GM21576 (cell line): ENCODE data around the gene TUBB6.

Experiments
- ATAC-seq: cut with Tn5 transposase; IDR thresholded peaks from one replicate; pipeline ENCODE4 v1.9.1; 2021; ENCODE audit warnings: mild to moderate bottlenecking, moderate library complexity; ENCODE audit not compliant: unreplicated experiment

The TUBB6 gene

DNA sequence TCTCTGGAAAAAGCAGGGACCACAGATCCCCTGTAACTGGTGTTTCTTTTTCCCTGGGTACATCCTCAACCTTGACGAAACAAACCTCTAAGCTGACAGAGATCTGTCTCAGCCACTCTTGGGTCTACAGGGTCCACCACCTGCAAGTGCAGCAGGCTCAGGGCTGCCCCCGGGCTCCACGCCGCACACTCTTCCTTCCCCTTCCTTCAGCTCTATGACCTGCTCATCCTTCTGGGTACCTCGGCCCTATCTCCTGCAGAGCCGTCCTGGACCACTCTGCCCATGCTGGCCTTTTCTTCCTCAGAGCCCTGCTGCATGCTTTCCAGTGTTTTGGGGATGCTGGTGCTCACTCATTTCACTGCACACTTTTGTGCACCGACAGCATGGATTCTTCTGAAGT is 27.5 kb downstream of the TUBB6 start:
- no peak for ATAC-seq

DNA sequence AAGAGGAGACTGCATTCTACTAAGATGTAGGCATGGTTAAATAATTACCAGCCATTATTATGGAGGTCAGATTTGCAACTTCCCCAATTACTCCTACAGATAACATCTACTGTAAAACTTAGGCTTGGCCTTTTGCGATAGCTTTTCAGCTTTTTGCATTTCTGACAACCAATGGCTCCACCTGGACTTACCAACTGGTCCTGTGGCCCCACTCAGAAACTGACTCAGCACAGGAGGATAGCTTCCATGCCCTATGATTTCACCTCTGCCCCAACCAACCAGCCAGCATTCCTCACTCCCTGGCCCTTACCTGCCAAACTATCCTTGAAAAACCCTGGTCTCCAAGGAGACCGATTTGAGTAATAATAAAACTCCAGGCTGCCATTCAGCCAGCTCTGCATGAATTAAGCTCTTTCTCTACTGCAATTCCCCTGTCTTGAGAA is 28.2 kb downstream of the TUBB6 start:
- no peak for ATAC-seq

DNA sequence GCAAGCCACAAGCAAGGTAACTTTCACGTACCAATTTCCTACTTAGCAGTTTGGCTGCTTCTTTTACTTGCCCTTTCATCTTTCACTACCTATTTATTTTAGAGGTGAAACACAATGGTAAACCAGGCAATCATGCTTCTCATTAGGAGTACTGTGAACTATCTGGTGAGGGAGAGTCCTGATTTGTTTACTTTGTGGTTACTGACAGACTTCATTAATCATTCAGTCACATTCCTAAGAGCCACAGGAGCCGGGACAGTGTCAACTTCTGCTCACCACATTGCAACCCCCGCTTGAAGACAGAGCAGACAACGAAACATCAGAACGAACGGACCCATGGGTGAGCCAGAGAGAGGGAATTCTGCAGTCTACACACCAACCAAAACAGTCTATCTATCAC is 28.8 kb downstream of the TUBB6 start:
- no peak for ATAC-seq

DNA sequence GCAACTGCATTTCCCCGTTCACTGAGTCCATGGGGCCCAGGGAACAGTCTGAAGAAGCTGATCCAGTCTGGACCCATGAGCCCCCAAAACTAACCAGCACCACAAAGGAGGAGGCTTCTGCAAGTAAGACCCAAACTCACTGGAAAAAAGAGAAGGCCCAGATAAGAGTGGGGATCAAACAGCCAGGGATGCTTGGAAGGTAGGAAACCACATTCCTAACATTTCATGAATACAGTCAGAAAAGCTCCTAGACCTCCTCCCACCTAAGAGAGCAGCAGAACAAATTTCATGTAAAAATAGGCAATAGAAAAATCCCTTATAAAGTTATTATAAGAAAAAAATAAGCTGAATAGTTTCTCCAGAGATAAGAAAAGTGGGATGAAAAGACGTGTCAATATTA is 30.3 kb downstream of the TUBB6 start:
- ATAC-seq: no peak

DNA sequence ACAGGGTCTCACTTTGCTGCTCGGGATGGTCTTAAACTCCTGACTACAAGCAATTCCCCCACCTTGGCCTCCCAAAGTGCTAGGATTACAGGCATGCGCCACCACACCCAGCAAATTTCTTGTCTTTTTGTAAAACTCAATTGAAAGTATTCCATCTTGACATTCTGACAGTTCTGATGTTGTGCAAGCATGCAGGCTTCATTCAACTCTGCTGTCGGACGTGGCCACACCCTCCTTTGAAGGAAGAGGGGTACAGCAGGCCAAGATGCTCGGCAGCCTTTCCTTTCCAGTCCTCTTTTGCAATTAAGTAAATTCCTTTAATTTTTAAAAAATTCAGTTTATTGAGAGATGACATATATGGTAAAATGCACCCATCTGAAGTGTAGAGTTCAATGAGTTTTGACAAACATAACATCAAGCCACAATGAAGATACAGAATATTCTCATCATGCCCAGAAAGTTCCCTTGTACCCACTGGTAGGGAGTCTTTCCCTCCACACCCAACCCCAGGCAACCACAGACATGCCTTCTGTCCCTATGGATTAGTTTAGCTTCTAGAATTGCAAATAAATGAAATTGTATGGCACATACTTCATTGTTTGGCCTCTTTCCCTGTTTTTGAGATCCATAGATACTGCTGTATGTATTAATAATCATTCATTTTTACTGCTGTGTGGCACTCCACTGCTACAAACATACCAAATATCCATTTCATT is 33.1 kb downstream of the TUBB6 start:
- no peak for ATAC-seq

DNA sequence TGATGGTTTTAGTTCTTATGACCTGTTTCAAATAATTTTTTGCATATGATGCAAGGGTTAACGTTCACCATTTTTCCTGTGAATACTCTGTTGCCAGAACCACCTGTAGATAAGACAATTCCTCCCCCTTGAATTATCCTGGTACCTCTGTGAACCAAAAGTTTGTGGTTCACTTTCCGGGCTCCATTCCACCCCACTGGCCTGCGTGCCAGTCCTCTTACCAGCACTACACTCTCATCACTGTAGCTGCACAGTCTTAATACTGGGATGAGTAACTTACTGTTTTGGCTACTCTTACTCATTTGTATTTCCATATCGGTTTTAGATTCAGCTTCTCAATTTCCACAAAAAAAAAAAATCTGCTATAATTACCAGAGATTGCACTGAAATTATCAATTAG is 34.6 kb downstream of the TUBB6 start:
- no peak for ATAC-seq

DNA sequence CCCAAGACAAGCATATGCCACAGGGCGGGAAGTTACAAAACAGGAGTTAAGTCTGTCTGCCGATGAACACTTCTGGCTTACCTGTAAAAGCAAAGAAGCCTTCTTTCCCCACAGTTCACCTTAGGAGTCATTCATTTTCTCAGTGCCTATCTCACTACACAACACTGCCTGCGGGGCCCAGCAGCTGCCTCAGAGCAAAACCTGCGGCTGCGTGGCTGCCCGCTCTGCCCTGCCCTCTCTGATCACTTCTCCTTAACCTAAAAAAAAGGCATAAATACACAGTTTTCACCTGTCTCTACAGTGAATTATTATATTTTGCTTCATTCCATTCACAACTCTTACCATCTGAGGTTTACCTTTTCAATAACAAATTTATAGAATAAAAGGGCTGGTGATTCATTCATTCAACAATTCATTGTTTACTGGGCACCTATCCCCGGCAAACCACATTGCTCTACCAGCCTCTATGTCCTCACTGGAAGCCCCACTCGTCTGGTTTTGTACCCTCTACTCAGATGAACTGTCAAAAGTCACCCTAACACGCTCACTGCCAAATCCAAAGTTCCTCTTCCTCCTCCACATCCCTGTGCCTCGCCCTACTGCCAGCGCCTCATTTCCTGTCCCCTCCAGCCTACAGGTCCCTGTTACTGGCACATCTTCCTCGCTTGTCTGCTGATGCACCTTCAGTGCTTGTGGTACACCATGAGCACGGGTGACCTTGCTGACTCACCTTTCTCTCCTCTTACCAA is 37.6 kb downstream of the TUBB6 start:
- ATAC-seq: no peak

DNA sequence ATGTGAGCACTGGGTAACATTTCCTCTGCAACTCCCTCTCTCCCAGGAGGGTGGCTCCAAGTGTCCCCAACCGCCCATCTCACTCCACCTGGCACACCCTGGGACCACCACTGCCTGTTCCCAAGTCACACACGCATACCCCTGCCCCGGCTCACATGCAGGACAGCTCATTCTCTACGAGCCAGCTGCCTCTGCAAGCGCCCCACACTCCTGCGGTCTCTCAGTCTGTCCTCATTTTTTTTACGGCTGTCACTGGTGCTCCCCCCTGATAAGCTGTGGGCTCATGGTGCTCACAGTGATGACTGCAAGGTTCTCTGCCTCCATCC is 38.2 kb downstream of the TUBB6 start:
- ATAC-seq: no peak

DNA sequence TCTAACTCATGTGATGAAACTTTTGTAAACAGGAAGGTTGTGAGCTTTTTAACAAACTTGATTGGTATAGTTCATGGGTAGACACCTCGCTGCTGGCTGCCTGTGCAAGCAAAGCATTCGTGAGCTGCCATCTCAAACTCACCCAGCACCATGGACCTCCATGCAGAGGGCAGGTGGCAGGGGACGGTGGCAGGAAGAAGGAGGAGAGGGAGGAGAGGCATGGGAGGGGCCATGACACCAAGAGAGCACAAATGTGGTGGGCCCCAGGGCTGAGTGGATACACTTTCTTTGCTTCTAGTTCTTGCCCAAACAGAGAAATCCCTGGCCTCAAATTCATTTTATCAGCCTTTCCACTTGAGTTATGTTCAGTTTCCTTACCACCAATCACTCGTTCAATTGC is 39.9 kb downstream of the TUBB6 start:
- no peak for ATAC-seq

DNA sequence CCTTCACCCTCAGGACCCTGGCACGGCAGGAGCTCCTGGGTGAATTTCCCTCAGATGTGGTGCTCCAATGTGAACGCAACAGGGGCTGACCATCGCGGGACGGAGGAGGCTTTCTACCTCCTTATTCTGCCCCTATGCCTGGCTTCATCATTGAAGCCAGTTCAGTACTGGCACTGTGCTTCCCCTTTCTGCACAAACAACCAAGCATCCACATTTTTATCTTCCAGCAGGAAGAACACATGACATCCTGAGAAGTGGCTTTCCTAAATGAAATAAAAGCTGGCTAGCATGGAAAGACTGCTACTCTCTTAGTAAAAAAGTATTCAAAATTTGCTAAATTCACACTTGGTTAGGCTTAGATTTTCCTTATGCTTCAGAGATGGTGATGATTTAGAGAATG is 44.1 kb downstream of the TUBB6 start:
- ATAC-seq: no peak

DNA sequence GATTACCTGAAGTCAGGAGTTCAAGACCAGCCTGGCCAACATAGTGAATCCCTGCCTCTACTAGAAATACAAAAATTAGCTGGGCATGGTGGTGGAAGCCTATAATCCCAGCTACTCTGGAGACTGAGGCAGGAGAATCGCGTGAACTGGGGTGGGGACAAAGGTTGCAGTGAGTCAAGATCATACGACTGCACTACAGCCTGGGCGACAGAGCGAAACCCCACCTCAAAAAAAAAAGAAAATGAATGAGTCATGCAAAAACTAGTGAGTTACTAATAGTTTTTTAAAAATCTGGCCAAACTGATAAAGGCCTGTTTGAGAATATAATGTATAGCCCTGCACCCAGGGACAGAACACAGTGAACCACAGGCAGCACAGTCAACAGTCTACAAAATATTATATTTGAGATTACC is 51.5 kb downstream of the TUBB6 start:
- no peak for ATAC-seq

DNA sequence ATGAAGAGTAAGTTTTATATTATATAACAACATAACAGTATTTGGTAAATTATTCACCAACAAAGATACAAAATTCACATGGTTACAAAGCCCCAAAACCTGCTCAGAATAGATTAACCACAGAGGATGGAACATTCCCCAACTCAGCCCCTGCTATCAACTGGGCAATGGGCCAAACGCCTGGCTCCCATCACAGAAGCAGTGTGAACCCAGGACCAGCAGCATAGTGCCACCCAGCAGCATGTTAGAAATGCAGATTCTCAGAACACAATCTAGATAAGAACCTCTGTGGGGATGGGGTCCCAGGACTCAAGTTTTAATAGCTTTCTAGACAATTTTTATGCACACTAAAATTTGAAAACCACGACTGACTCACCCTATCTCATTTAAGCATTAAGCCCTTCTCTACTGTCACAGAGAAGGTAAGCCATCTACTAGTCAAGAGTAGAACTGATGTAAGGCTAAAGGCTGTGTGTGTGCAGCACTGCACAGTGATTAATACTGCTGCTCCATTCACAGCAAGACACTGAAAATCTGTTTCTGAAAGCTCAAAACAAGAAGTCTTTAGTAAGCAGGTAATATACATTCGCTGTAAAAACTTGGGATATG is 53.8 kb downstream of the TUBB6 start:
- ATAC-seq: no peak

DNA sequence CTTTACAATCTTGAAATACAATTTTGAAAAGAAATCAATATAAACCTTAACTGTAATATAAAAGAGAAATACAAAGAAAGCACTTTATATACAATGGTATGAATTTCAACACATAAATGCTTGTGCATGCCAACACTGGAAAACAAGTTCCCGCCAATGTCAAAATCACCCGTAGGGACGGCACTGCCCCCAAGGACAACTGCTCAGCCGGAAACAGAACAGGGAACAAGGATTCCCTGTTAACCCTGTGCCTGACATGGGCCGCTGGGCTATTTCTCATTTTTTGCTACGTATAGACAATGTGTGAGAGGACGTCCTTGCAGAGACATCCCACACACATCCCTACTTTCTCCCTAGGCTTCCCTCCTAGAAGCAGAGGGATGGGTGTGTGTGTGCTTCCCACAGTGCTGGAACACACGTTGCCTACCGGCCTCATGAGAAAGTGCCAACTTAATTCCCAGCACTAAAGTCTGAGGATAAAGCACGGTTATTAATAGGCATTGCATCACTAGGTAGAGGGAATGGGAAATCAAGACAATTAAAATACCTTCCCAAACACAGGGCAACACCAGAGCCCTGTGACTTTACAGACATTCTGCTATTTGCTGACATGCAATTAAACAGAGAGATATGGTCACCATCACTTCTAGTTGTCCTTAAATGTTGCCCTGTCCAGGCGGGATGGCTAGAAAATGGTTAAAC is 54.6 kb downstream of the TUBB6 start:
- ATAC-seq: no peak

DNA sequence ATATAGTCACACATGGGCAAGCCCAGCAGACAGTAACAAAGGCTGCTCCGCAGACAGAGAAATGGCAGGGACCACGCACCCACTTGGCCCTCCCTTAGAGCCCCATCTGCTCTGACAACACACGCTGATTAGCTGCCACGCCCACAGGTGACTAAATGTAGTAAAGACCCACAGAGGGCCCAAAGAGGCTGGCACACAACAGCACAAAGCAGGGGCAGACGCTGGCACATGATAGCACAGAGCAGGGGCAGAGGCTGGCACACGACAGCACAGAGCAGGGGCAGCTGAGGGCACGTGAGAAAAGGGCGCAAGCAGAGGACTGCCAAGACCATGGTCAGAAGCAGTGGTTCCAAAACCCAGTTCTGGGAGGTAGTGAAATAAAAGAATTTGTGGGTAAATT is 58.3 kb downstream of the TUBB6 start:
- ATAC-seq: no peak

DNA sequence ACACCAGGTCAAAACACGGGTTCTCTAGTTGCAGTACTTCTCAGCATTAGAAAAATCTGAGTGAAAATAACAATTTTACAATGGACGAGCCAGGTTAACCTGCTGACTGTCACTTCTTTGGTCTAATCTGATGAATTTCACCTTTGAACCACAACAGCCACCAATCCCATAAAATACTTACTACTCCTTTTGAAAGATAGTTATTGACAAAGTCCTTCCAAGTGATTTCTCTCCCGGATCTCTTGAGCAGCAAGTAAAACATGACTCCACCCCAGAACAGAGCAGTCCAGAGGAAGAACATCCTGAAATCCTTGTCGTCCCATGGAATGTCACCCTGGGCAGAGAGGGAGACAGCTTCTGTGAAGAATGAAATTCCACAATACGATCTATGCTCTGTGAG is 58.7 kb downstream of the TUBB6 start:
- ATAC-seq: no peak

DNA sequence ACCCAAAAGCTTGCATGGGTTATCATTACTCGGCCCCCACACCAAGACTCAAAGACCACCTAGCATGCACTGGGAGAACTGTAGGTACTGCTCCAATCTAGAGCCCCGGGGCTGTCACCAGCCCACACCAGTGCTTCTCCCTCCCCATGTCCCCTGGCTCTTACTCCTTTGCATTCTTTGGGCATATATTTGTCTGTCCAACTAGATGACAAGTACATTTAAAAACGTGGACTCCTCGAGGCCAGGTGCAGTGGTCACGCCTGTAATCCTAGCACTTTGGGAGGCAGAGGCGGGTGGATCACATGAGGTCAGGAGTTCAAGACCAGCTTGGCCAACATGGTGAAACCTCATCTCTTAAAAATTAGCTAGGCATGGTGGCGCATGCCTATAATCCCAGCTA is 61.2 kb downstream of the TUBB6 start:
- ATAC-seq: no peak

DNA sequence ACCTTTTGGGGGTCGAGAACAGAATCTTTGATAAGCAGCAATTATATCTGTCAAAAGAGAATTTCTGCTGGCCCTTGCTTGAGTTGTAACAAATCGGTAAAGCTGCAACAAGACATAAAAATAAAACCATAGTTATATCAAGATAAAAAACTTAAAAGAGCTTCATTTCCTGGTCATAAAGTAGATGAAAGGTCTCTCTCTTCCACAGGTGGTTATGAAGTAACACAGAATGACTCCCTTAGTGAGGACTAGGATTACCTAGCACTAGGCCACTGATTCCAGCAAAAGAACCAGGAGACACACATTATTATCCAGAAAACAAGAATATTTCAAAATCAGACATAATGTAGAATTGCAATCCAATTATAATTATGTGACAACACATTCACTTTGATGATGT is 63.5 kb downstream of the TUBB6 start:
- ATAC-seq: no peak

DNA sequence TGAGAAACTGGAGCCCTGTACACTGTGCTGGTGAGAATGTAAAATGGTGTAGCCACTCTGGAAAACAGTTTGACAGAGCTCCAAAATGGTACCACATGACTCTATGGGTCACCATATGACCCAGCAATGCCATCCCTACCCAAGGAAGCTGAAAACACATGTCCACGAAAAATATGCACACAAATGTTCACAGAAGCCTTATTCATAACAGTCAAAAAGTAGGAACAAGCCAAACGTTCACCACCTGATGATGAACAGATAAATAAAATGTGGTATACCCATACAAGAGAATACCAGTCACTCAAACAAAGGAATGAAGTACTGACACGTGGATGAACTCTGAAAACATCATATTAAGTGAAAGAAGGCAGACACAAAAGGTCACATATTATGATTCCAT is 64.4 kb downstream of the TUBB6 start:
- ATAC-seq: no peak

DNA sequence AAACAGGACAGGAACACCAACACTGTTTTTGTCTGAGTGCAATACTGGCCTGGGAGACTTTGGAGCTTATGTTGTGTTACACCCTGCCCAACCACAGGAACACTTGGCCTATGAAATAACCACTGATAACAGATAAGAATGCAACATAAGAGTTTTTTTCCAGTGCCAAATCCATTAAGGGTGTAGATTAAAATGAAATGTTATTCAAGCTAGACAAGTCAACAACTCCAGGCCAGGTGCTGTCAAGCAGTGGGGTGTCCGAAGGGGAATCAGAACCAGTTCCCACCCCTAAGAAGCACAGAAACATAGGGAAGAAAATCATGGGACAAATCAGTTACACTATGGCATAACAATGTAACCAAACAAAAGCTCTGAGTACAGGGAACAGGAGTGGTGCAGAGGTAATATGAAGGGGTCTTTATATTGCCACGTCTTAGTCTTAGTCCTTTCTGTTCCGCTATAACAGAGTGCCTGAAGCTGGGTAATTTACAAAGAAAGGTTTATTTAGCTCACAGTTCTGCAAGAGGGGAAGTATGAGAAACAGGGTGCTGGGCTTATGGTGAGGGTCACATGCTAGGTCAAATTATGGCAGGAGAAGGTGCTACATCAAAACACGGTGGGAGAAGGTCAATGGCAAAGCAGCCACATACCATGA is 65.2 kb downstream of the TUBB6 start:
- ATAC-seq: no peak

DNA sequence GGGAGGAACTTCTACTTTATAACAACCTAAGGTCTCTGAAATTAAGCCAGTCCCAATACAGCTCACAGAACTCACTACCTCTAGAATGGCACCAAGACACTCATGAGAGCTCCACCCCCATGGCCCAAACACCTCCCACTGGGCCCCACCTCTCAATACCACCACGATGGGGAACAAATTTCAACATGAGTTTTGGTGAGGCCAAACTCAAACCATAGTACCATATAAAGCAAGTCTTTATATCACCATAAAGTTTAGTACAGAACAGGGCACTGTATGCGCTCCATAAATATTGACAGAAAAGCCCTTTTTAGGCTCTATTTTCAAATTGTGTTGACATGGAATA is 65.7 kb downstream of the TUBB6 start:
- no peak for ATAC-seq

DNA sequence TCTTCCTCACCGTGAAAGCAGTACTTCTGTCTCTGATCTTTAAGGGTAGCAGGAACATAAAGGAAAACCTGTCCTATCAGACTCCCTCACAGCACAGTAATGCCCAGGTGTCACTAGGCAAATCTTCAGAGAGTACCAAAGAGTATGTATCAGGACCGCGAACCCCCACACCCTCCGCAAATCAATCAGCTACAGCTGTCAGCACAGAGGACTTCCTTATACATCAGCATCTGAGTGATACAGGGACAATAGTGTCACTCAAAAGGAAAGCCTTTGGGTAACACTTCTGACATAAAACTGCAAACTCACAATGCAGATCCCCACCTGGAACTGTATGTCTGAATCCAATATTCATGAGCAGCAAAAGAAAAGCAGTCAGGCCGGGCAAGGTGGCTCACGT is 66.4 kb downstream of the TUBB6 start:
- no peak for ATAC-seq
